H1 (cell line): ENCODE data around the gene ATP1A3. TPM values are rescaled to one million over a fixed set of nuclear protein-coding genes. Genes with fewer than 3 reads are reported as not detected.
A peak's percentile ranks its signal among the peaks of the same experiment; 100 is the strongest.

Experiments
- CTCF ChIA-PET: fragments of 300-600 bp; sonication (Branson Sonifier 250); formaldehyde crosslinking; loops from one replicate; lab custom pipeline; 2021; ENCODE audit not compliant: partially characterized antibody; lab: Charles Lee
- POLR2A ChIA-PET: fragments of 300-600 bp; sonication (Branson Sonifier 250); formaldehyde crosslinking; loops from one replicate; lab custom pipeline; 2021; ENCODE audit warnings: inconsistent platforms; ENCODE audit not compliant: partially characterized antibody; lab: Charles Lee
- DNase-seq, 2 experiments: peaks; one replicate each; pipeline versions ENCODE4 v3.0.0 to v3.0.0-alpha.2; 2010 to 2022; ENCODE audit warnings: low spot score in 2 of 2, low read depth in 1 of 2, mixed read lengths in 1 of 2
- FAIRE-seq: peaks from 2 replicates; lab custom pipeline; 2011; peaks lifted over from hg19 to GRCh38; lab: Jason Lieb, UNC
- H2AFZ ChIP-seq: 2 replicates; pipeline ENCODE4 v1.8.1; 2012; ENCODE audit warnings: low read length, inconsistent platforms
- H2AK5ac ChIP-seq: 2 replicates; pipeline ENCODE4 v1.6.1; 2013; ENCODE audit warnings: low read depth, low read length
- H2BK120ac ChIP-seq: replicated peaks from 2 replicates; pipeline ENCODE3; 2013; ENCODE audit warnings: low read depth, low read length, inconsistent platforms
- H2BK12ac ChIP-seq: 2 replicates; pipeline ENCODE4 v1.6.1; 2013; ENCODE audit warnings: low read depth, low read length
- H2BK15ac ChIP-seq: 2 replicates; pipeline ENCODE4 v1.6.1; 2013; ENCODE audit warnings: low read length
- H2BK20ac ChIP-seq: 2 replicates; pipeline ENCODE4 v1.6.1; 2013; ENCODE audit warnings: low read length
- H2BK5ac ChIP-seq: 2 replicates; pipeline ENCODE4 v1.6.1; 2013; ENCODE audit warnings: low read depth, low read length
- H3K14ac ChIP-seq: 2 replicates; pipeline ENCODE4 v1.6.1; 2013; ENCODE audit warnings: inconsistent platforms; ENCODE audit not compliant: insufficient read length
- H3K18ac ChIP-seq: 2 replicates; pipeline ENCODE4 v1.6.1; 2013; ENCODE audit warnings: low read length; ENCODE audit errors: extremely low read depth
- H3K23ac ChIP-seq: 2 replicates; pipeline ENCODE4 v1.6.1; 2013; ENCODE audit warnings: inconsistent platforms; ENCODE audit not compliant: insufficient read length
- H3K23me2 ChIP-seq: 2 replicates; pipeline ENCODE4 v1.6.1; 2013; ENCODE audit warnings: low read depth, low read length
- H3K27ac ChIP-seq: 2 replicates; pipeline ENCODE4 v1.6.1; 2011; ENCODE audit warnings: low read depth, low read length, inconsistent platforms
- H3K27me3 ChIP-seq, 4 experiments: replicated peaks in 1 of 4; 1 replicate in 1 of 4; 2 replicates in 3 of 4; pipeline versions ENCODE4 v1.6.1 to v1.8.1; 2011 to 2013; ENCODE audit warnings: low read length in 3 of 4, mild to moderate bottlenecking in 3 of 4, inconsistent platforms in 2 of 4, mixed read lengths in 2 of 4, moderate library complexity in 1 of 4; ENCODE audit not compliant: control insufficient read depth in 3 of 4, insufficient read depth in 3 of 4; ENCODE audit errors: extremely low read depth in 1 of 4
- H3K36me3 ChIP-seq, 4 experiments: 2 replicates each; pipeline versions ENCODE4 v1.6.1 to v1.8.1; 2011 to 2013; ENCODE audit warnings: mild to moderate bottlenecking in 4 of 4, low read length in 3 of 4, moderate library complexity in 2 of 4, control low read depth in 1 of 4, inconsistent platforms in 1 of 4; ENCODE audit not compliant: insufficient read depth in 4 of 4, control insufficient read depth in 2 of 4
- H3K4ac ChIP-seq: replicated peaks from 2 replicates; pipeline ENCODE3; 2013; ENCODE audit warnings: low read length, low read depth, mixed read lengths, inconsistent platforms; ENCODE audit not compliant: insufficient read length
- H3K4me1 ChIP-seq, 4 experiments: replicated peaks in 1 of 4; 1 replicate in 1 of 4; 2 replicates in 3 of 4; pipeline versions ENCODE4 v1.6.1 to v1.8.1; 2011 to 2013; ENCODE audit warnings: low read length in 3 of 4, inconsistent platforms in 2 of 4, mixed read lengths in 1 of 4; ENCODE audit not compliant: insufficient read depth in 4 of 4, control insufficient read depth in 3 of 4
- H3K4me2 ChIP-seq, 2 experiments: 2 replicates each; pipeline versions ENCODE4 v1.6.1 to v1.8.1; 2011 to 2013; ENCODE audit warnings: low read depth in 2 of 2, low read length in 2 of 2, control low read depth in 1 of 2, inconsistent platforms in 1 of 2, mild to moderate bottlenecking in 1 of 2; ENCODE audit not compliant: insufficient read depth in 1 of 2
- H3K4me3 ChIP-seq, 4 experiments: fragments of 200-600, 300-600 bp in 1 of 4; sonication (generic), shearing (Covaris generic), sonication (Bioruptor Twin) in 1 of 4; 2 replicates each; pipeline versions ENCODE4 v1.5.1 to v1.8.1; 2011 to 2016; ENCODE audit warnings: low read length in 4 of 4, low read depth in 3 of 4, control low read depth in 2 of 4, inconsistent platforms in 2 of 4, mild to moderate bottlenecking in 2 of 4, mixed read lengths in 1 of 4, moderate library complexity in 1 of 4; ENCODE audit not compliant: insufficient read depth in 2 of 4; ENCODE audit errors: extremely low read depth in 1 of 4
- H3K56ac ChIP-seq: replicated peaks from 2 replicates; pipeline ENCODE3; 2013; ENCODE audit warnings: low read depth, mild to moderate bottlenecking, mixed read lengths, low read length, inconsistent platforms; ENCODE audit not compliant: insufficient read length
- H3K79me1 ChIP-seq: 2 replicates; pipeline ENCODE4 v1.6.1; 2013; ENCODE audit warnings: low read depth, low read length, control low read depth
- H3K79me2 ChIP-seq, 2 experiments: 2 replicates each; pipeline versions ENCODE4 v1.6.1 to v1.8.1; 2012 to 2013; ENCODE audit warnings: low read length in 2 of 2, mild to moderate bottlenecking in 2 of 2, inconsistent platforms in 1 of 2; ENCODE audit not compliant: insufficient read depth in 2 of 2, control insufficient read depth in 1 of 2
- H3K9ac ChIP-seq, 4 experiments: replicated peaks in 1 of 4; 1 replicate in 1 of 4; 2 replicates in 3 of 4; pipeline versions ENCODE4 v1.6.1 to v1.8.1; 2011 to 2013; ENCODE audit warnings: low read depth in 3 of 4, low read length in 3 of 4, control low read depth in 2 of 4, mild to moderate bottlenecking in 2 of 4, moderate library complexity in 2 of 4, inconsistent platforms in 1 of 4; ENCODE audit errors: extremely low read depth in 1 of 4
- H3K9me3 ChIP-seq, 2 experiments: 2 replicates each; pipeline versions ENCODE4 v1.6.1 to v1.8.1; 2012 to 2013; ENCODE audit warnings: mild to moderate bottlenecking in 2 of 2, moderate library complexity in 2 of 2, control low read depth in 1 of 2, inconsistent platforms in 1 of 2, low read depth in 1 of 2, low read length in 1 of 2, mixed read lengths in 1 of 2; ENCODE audit not compliant: insufficient read depth in 2 of 2
- H4K20me1 ChIP-seq, 2 experiments: replicated peaks in 1 of 2; 2 replicates each; pipeline versions ENCODE3 to v1.8.1; 2011 to 2013; ENCODE audit warnings: inconsistent platforms in 2 of 2, low read length in 2 of 2, mild to moderate bottlenecking in 1 of 2; ENCODE audit not compliant: insufficient read depth in 2 of 2, control insufficient read depth in 1 of 2
- H4K5ac ChIP-seq: 2 replicates; pipeline ENCODE4 v1.6.1; 2013; ENCODE audit warnings: low read length, low read depth, mixed read lengths, inconsistent platforms; ENCODE audit not compliant: insufficient read length
- H4K8ac ChIP-seq: 2 replicates; pipeline ENCODE4 v1.8.0; 2013; ENCODE audit warnings: mild to moderate bottlenecking, moderate library complexity, low read length, inconsistent platforms; ENCODE audit not compliant: insufficient read depth; ENCODE audit errors: extremely low read depth
- H4K91ac ChIP-seq: replicated peaks from 2 replicates; pipeline ENCODE3; 2013; ENCODE audit warnings: low read length, mixed read lengths, inconsistent platforms; ENCODE audit not compliant: insufficient read length
- BCL11A ChIP-seq, 2 experiments: IDR thresholded peaks; one replicate each; pipeline ENCODE4 v1.6.1; 2011; ENCODE audit warnings: low read depth in 2 of 2, low read length in 2 of 2, mild to moderate bottlenecking in 2 of 2
- GABPA ChIP-seq: IDR thresholded peaks from 2 replicates; pipeline ENCODE4 v1.6.1; 2011; ENCODE audit warnings: mild to moderate bottlenecking, low read length, moderate library complexity, borderline replicate concordance; ENCODE audit not compliant: insufficient read depth
- RBBP5 ChIP-seq: IDR thresholded peaks from 2 replicates; pipeline ENCODE4 v1.7.1; 2012; ENCODE audit warnings: low read depth, mild to moderate bottlenecking, inconsistent platforms, low read length, moderate library complexity, borderline replicate concordance
- SIN3A ChIP-seq, 2 experiments: IDR thresholded peaks in 1 of 2; conservative IDR thresholded peaks in 1 of 2; 2 replicates each; pipeline ENCODE4 v1.6.1; 2011 to 2012; ENCODE audit warnings: low read length in 2 of 2, improper control_type of control experiment in 1 of 2, low read depth in 1 of 2, mild to moderate bottlenecking in 1 of 2
- TBP ChIP-seq: IDR thresholded peaks from 2 replicates; pipeline ENCODE4 v1.6.1; 2011; ENCODE audit warnings: low read depth, low read length, improper control_type of control experiment
- YY1 ChIP-seq: IDR thresholded peaks from 2 replicates; pipeline ENCODE4 v1.6.1; 2011; ENCODE audit warnings: low read depth, mild to moderate bottlenecking, low read length
- WGBS, 2 experiments: shearing (Covaris generic) in 1 of 2; methylation state at CpG; one replicate each; pipeline versions ENCODE4 v1.1.6 to v1.1.7; 2013 to 2015; ENCODE audit warnings: low lambda C conversion rate in 2 of 2, mixed read lengths in 2 of 2, inconsistent platforms in 1 of 2, low coverage in 1 of 2, missing lambda C conversion rate in 1 of 2; ENCODE audit not compliant: insufficient replicate concordance in 2 of 2, insufficient coverage in 1 of 2, insufficient read length in 1 of 2; ENCODE audit errors: extremely low coverage in 1 of 2, missing lambda C conversion rate in 1 of 2; 5-methylcytosine and 5-hydroxymethylcytosine counted together
- polyA plus RNA-seq, 7 experiments: library from polyadenylated mRNA; depleted of rRNA in 3 of 7; stranded (reverse) in 5 of 7; unstranded in 2 of 7; fragments of >200 nt in 5 of 7; fragments of 200-250 nt in 2 of 7; gene quantifications; 1 replicate in 5 of 7; 2 replicates in 1 of 7; 4 replicates in 1 of 7; pipeline versions ENCODE4 v1.2.1 to v1.2.3, GENCODE V29; 2011 to 2013; ENCODE audit warnings: missing spikeins in 2 of 7, mixed read lengths in 2 of 7
- total RNA-seq: library from RNA; stranded (reverse); fragmentation: NEBNext Ultra II Directional; extraction: Animal tissue kit (Norgen Biotek cat#: 25700); gene quantifications from 2 replicates; pipeline ENCODE4 v1.2.1, GENCODE V29; 2021

ATP1A3 gene
- total and polyA plus RNA-seq, 2 of the 8 experiments (the other 6 are each of a cell fraction or from before 2014, with no cell fraction given) = 11.1 to 41.2 TPM

DNA sequence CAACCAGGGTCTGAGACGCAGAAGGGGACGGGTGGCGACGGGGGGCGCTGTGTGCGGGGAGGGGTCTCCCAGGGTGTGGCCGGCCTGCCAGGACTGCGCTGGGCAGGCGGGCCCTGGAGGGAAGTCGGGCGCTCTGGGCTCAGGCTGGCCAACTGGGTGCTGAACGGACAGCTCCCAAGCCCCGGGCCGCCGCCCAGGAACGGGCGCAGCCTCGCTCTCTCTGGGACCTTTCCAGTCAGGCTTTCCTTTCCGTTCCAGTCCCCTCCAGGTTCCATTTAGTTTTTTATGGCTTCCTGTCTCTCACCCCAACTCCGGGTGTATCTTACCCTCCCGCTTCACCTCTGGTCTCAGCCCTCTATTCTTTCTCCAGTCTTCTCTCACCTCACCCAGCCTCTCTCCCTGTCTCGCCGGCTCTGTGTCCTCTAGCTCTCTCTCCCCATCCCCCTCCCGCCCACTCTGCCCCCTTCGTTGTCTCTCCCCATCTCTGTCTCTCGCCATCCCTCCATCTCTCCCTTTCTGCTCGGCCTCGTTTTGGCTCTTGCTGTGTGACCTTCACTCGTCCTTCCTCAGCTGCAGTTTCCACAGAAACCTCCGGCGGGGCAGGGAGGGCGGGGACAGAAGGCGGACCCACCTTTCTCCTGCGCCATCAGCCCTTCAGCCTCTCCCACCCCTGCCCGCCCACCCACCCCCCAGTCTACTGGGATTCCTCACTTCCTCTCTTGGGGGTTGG is 3.3 kb upstream of the ATP1A3 start:
- Histone ChIP-seq H3K27me3 (peaks cover 13 to 71% (median 62%) of the 10 kb centered on the region in 4 experiments), H3K36me3 (no peaks in the 10 kb centered on the region; a peak in 1 of 8 replicates), H2BK5ac (no peak overlapping the region), H3K9ac (no peak overlapping the region), H2BK120ac (no peak overlapping the region), H3K4ac (no peak overlapping the region), H3K4me1 (peaks cover 0 to 23% (median 11%) of the 10 kb centered on the region in 4 experiments; a peak in 6 of 7 replicates), H3K23me2 (peaks cover 21% of the 10 kb centered on the region; the same call in 1 of the 2 replicates), H3K18ac (no peak overlapping the region; the same call in 1 of the 2 replicates), H4K8ac (no peak overlapping the region), H4K20me1 (peaks cover 9 to 21% of the 10 kb centered on the region in 2 experiments), H2AK5ac (no peak overlapping the region), H3K14ac (no peak overlapping the region), H3K23ac (no peak overlapping the region), H2BK12ac (peak overlapping the region; percentile 87; the same call in 1 of the 2 replicates), H2BK20ac (no peak overlapping the region), H2AFZ (no peak overlapping the region), H4K91ac (no peak overlapping the region), H3K79me2 (no peaks in the 10 kb centered on the region), H2BK15ac (no peak overlapping the region), H3K27ac (no peak overlapping the region), H3K56ac (no peak overlapping the region), H3K79me1 (no peaks in the 10 kb centered on the region), H3K9me3 (no peaks in the 10 kb centered on the region), H3K4me3 (peak overlapping the region in 2 of 4 experiments; percentile 10 to 52; a peak in 4 of 8 replicates), H4K5ac (no peak overlapping the region), H3K4me2 (peak overlapping the region; percentile 78 to 79)
- CTCF ChIA-PET = interaction anchor here (1.1 to 1.9 kb wide), 5 partner anchors 19 to 532 kb away, joined by 3 to 10 read pairs (median 5); no protein-coding TSS in a partner anchor
- peak in 1 of 2 experiments; percentile 91 for DNase-seq
- 6% methylated on average over 18 of the region's 35 CpGs; no CpG with 5 or more reads in 1 of the 2 experiments for WGBS, 2 experiments
- POLR2A ChIA-PET = interaction anchor here (0.7 to 1.1 kb wide), 5 partner anchors 12 to 85 kb away, joined by 3 to 5 read pairs (median 3); no protein-coding TSS in a partner anchor
- FAIRE-seq = no peak
- TF ChIP-seq YY1 = 0 out of 2 replicates have a peak, but pooled peaks have one; percentile 29
- TF ChIP-seq TBP = no peak
- TF ChIP-seq RBBP5 = 0 out of 2 replicates have a peak, but pooled peaks have one; percentile 14
- TF ChIP-seq BCL11A (IDR thresholded peaks at IDR 0.05; ENCODE audit: low read depth in 2 of 2, low read length in 2 of 2) = no peak
- TF ChIP-seq GABPA = peak; percentile 60; the same call in 1 of the 2 replicates
- peak; percentile 84 to 93; a peak in 3 of 4 replicates for TF ChIP-seq SIN3A (conservative IDR thresholded peaks at IDR 0.05 in 1 of 2, IDR thresholded peaks at IDR 0.05 in 1 of 2; ENCODE audit: low read depth in 1 of 2, low read length in 2 of 2)
